K562 (cell line): ENCODE data around the gene FANCD2OS. TPM values are rescaled to one million over a fixed set of nuclear protein-coding genes. Genes with fewer than 3 reads are reported as not detected.

Experiments used
- ARID2 ChIP-seq: fragments of 450-650 bp; IDR thresholded peaks from 2 replicates; pipeline ENCODE4 v1.6.1; 2017; ENCODE audit warnings: antibody characterized with exemption, mild to moderate bottlenecking
- HDAC2 ChIP-seq: fragments of 450-650 bp; IDR thresholded peaks from 2 replicates; pipeline ENCODE4 v1.6.1; 2016; ENCODE audit warnings: mild to moderate bottlenecking
- HLTF ChIP-seq: fragments of 450-650 bp; IDR thresholded peaks from 2 replicates; pipeline ENCODE4 v1.6.1; 2016
- MYBL2 ChIP-seq, 2 experiments: fragments of 450-650 bp in 1 of 2; sonication (generic) in 1 of 2; formaldehyde crosslinking in 1 of 2; IDR thresholded peaks; 2 replicates each; pipeline versions ENCODE4 v1.6.1 to v1.8.1; 2017 to 2022; ENCODE audit warnings: borderline replicate concordance in 1 of 2, inconsistent platforms in 1 of 2, low read depth in 1 of 2, mild to moderate bottlenecking in 1 of 2, missing genetic modification reagents in 1 of 2, moderate library complexity in 1 of 2
- NR4A1 ChIP-seq, 2 experiments: fragments of 250-450 bp in 1 of 2; fragments of 450-650 bp in 1 of 2; sonication (Bioruptor Pico) in 1 of 2; IDR thresholded peaks; 2 replicates each; pipeline versions ENCODE4 v1.4.0 to v1.6.1; 2016 to 2020; ENCODE audit warnings: mild to moderate bottlenecking in 2 of 2, missing compliant biosample characterization in 1 of 2, missing genetic modification characterization in 1 of 2, moderate library complexity in 1 of 2
- RBFOX2 ChIP-seq: fragments of 200-400 bp; formaldehyde crosslinking; IDR thresholded peaks from 2 replicates; pipeline ENCODE4 v1.6.1; 2017; ENCODE audit warnings: low read depth, mild to moderate bottlenecking, low read length, moderate library complexity
- RREB1 ChIP-seq: fragments of 250-450 bp; sonication (Bioruptor Pico); IDR thresholded peaks from 2 replicates; pipeline ENCODE4 v1.4.0; 2020
- SAFB ChIP-seq: fragments of 200-400 bp; formaldehyde crosslinking; IDR thresholded peaks from 2 replicates; pipeline ENCODE4 v1.6.1; 2017; ENCODE audit warnings: low read depth, low read length, borderline replicate concordance
- SRF ChIP-seq, 2 experiments: fragments of 250-450, 450-650 bp in 1 of 2; sonication (Bioruptor Pico) in 1 of 2; sonication (generic) in 1 of 2; formaldehyde crosslinking; IDR thresholded peaks; 2 replicates each; pipeline versions ENCODE4 v1.5.0 to v1.5.1; 2020 to 2022; ENCODE audit warnings: mild to moderate bottlenecking in 1 of 2, missing genetic modification reagents in 1 of 2
- STAG1 ChIP-seq: sonication (generic); formaldehyde crosslinking; IDR thresholded peaks from 2 replicates; pipeline ENCODE4 v1.5.0; 2020; ENCODE audit warnings: missing genetic modification reagents, borderline replicate concordance
- THRA ChIP-seq: fragments of 450-650 bp; IDR thresholded peaks from 2 replicates; pipeline ENCODE4 v1.6.1; 2017; ENCODE audit warnings: mild to moderate bottlenecking, moderate library complexity
- XRCC3 ChIP-seq: fragments of 450-650 bp; IDR thresholded peaks from 2 replicates; pipeline ENCODE4 v1.6.1; 2017; ENCODE audit warnings: mild to moderate bottlenecking, moderate library complexity
- ZBTB33 ChIP-seq: sonication (generic); formaldehyde crosslinking; IDR thresholded peaks from 2 replicates; pipeline ENCODE4 v1.8.1; 2023; ENCODE audit warnings: mild to moderate bottlenecking, missing genetic modification reagents
- ZNF449 ChIP-seq: fragments of 250-450 bp; sonication (Bioruptor Pico); IDR thresholded peaks from 2 replicates; pipeline ENCODE4 v1.8.0; 2022; ENCODE audit warnings: moderate library complexity, mild to moderate bottlenecking, inconsistent platforms
- ZNF785 ChIP-seq: fragments of 250-450 bp; sonication (Bioruptor Pico); IDR thresholded peaks from 2 replicates; pipeline ENCODE4 v1.4.0; 2020; ENCODE audit warnings: mild to moderate bottlenecking
- polyA plus RNA-seq, 8 experiments: library from polyadenylated mRNA; depleted of rRNA in 4 of 8; stranded (reverse) in 5 of 8; unstranded in 3 of 8; fragments of >200 nt; fragmentation: Nextera tagmentation in 2 of 8; fragmentation: Illumina TruSeq in 1 of 8; extraction: Ambion mirVana in 2 of 8; extraction: Trizol in 1 of 8; gene quantifications; 2 replicates each; pipeline versions ENCODE4 v1.2.1 to v1.2.3, GENCODE V29; 2011 to 2014; ENCODE audit warnings: inconsistent platforms in 1 of 8, missing spikeins in 1 of 8
- total RNA-seq, 7 experiments: library from RNA; depleted of rRNA in 6 of 7; stranded (reverse); fragments of >200 nt in 6 of 7; fragmentation: Illumina TruSeq in 2 of 7; extraction: Trizol in 2 of 7; gene quantifications; 2 replicates each; pipeline versions ENCODE4 v1.2.1 to v1.2.3, GENCODE V29; 2011 to 2021; ENCODE audit warnings: low replicate concordance in 1 of 7

FANCD2OS gene
- total and polyA plus RNA-seq, 9 of the 15 experiments (the other 6 are each of a cell fraction or from before 2014, with no cell fraction given): not detected

- TF ChIP-seq RREB1 (CRISPR knock-in tag) (0 out of 2 replicates have a peak, but pooled peaks have one; percentile 16), SRF (CRISPR knock-in tag; IDR thresholded peaks at IDR 0.05) (peak in 1 of 2 experiments; percentile 48; a peak in 1 of 4 replicates), HLTF (0 out of 2 replicates have a peak, but pooled peaks have one; percentile 28), ZNF449 (no peak), ZBTB33 (CRISPR knock-in tag) (peak; percentile 99), MYBL2 (IDR thresholded peaks at IDR 0.05; ENCODE audit: low read depth) (no peak), MYBL2 (CRISPR knock-in tag; IDR thresholded peaks at IDR 0.05; ENCODE audit: borderline replicate concordance) (no peak), THRA (no peak), ZNF785 (CRISPR knock-in tag) (no peak), SAFB (no peak), NR4A1 (CRISPR knock-in tag; IDR thresholded peaks at IDR 0.05) (0 out of 2 replicates have a peak, but pooled peaks have one; percentile 44), NR4A1 (tag; IDR thresholded peaks at IDR 0.05) (no peak), XRCC3 (no peak), ARID2 (0 out of 2 replicates have a peak, but pooled peaks have one; percentile 13), HDAC2 (peak; percentile 47; the same call in 1 of the 2 replicates), STAG1 (no peak), RBFOX2 (no peak)
Observed at GRCh38 chr3:10140996-10141546, 33.0 kb upstream of the FANCD2OS start (continued).
